GM12865 (cell line): Measurements from ENCODE around the gene FUBP3.

Experiments used
- DNase-seq: peaks from one replicate; pipeline ENCODE4 v3.0.0; 2010; ENCODE audit warnings: low read depth
- H3K4me3 ChIP-seq: 2 replicates; pipeline ENCODE4 v1.5.1; 2011; ENCODE audit warnings: mild to moderate bottlenecking, low read depth, low read length, control low read depth
- CTCF ChIP-seq: IDR thresholded peaks from 2 replicates; pipeline ENCODE4 v1.5.1; 2011; ENCODE audit warnings: low read length, control low read depth, low read depth, inconsistent platforms; ENCODE audit not compliant: insufficient read depth; ENCODE audit errors: missing control alignments

FUBP3 gene

GRCh38 chr9:130629443-130630070 is 50.2 kb downstream of the FUBP3 start:
- no peak overlapping the region for H3K4me3 ChIP-seq
- TF ChIP-seq CTCF = no peak
- DNase-seq = no peak

- no peak overlapping the region for H3K4me3 ChIP-seq
- DNase-seq = no peak
- no peak for TF ChIP-seq CTCF
Measured at GRCh38 chr9:130630071-130630450, 50.7 kb downstream of the FUBP3 start.

GRCh38 chr9:130630506-130631330 is 51.3 kb downstream of the FUBP3 start:
- no peak overlapping the region for H3K4me3 ChIP-seq
- no peak for TF ChIP-seq CTCF
- no peak for DNase-seq

GRCh38 chr9:130631331-130632080 is 52.1 kb downstream of the FUBP3 start:
- no peak for TF ChIP-seq CTCF
- H3K4me3 ChIP-seq = no peak overlapping the region
- DNase-seq = no peak

- no peak for TF ChIP-seq CTCF
- DNase-seq = no peak
- no peak overlapping the region for H3K4me3 ChIP-seq
Measured at GRCh38 chr9:130632081-130632710, 52.8 kb downstream of the FUBP3 start.

- H3K4me3 ChIP-seq = no peak overlapping the region
- TF ChIP-seq CTCF = no peak
- DNase-seq = no peak
Measured at GRCh38 chr9:130632841-130633240, 53.5 kb downstream of the FUBP3 start.
